Measurements from ENCODE around the gene PHOX2A.

Gene PHOX2A

GRCh38 chr11:72254299-72254993 lies 10.5 kb upstream of the PHOX2A start:
- Histone ChIP-seq H3K4me3 (ENCODE audit: low read depth, low read length) (no peak overlapping the region), H3K4me1 (ENCODE audit: control insufficient read depth, insufficient read depth, low read length) (no peaks in the 10 kb centered on the region), H3K36me3 (ENCODE audit: control insufficient read depth in 2 of 2, insufficient read depth in 1 of 2, low read length in 2 of 2) (no peaks in the 10 kb centered on the region), H3K27ac (ENCODE audit: extremely low read depth, low read depth, low read length) (no peak overlapping the region), H3K9me3 (ENCODE audit: control insufficient read depth, insufficient read depth, low read depth, low read length) (no peaks in the 10 kb centered on the region)
- POLR2A ChIA-PET: no interaction called here
- TF ChIP-seq KLF10 (tag by site-specific recombination; IDR thresholded peaks at IDR 0.05): no peak
- TF ChIP-seq SETDB1 (IDR thresholded peaks at IDR 0.05; ENCODE audit: insufficient read length, low read length): peak; percentile 16
- CTCF ChIA-PET: no interaction called here

DNA sequence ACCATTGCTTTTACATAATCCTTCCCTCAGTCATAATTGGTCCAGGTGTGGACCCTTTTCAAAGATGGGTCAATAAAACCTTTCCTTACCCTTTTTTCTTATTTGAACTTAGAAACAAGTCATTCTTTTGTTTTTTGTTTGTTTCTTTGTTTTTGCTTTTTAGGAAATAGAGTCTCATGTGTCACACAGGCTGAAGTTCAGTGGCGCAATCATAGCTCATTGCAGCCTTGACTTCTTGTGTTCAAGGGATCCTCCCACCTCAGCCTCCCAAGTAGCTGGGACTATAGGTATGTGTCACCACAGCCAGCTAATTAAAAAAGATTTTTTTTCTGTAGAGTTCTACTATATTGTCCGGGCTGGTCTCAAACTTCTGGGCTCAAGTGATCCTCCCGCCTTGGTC lies 9.4 kb upstream of the PHOX2A start:
- Histone ChIP-seq H3K4me3 (ENCODE audit: low read depth, low read length) (no peak overlapping the region), H3K9me3 (ENCODE audit: control insufficient read depth, insufficient read depth, low read depth, low read length) (no peaks in the 10 kb centered on the region), H3K4me1 (ENCODE audit: control insufficient read depth, insufficient read depth, low read length) (no peaks in the 10 kb centered on the region), H3K27ac (ENCODE audit: extremely low read depth, low read depth, low read length) (no peak overlapping the region), H3K36me3 (ENCODE audit: control insufficient read depth in 2 of 2, insufficient read depth in 1 of 2, low read length in 2 of 2) (no peaks in the 10 kb centered on the region)
- CTCF ChIA-PET: no interaction called here
- TF ChIP-seq ZNF266 (tag by site-specific recombination; IDR thresholded peaks at IDR 0.05; ENCODE audit: low read depth): no peak
- no peak for TF ChIP-seq ZNF16 (tag by site-specific recombination; IDR thresholded peaks at IDR 0.05; ENCODE audit: low read depth)
- TF ChIP-seq KLF1 (tag by site-specific recombination; IDR thresholded peaks at IDR 0.05): no peak
- TF ChIP-seq ZNF132 (tag by site-specific recombination; IDR thresholded peaks at IDR 0.05; ENCODE audit: borderline replicate concordance): no peak
- TF ChIP-seq, protein P1, sequence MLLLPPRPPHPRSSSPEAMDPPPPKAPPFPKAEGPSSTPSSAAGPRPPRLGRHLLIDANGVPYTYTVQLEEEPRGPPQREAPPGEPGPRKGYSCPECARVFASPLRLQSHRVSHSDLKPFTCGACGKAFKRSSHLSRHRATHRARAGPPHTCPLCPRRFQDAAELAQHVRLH (tag by site-specific recombination; IDR thresholded peaks at IDR 0.05): no peak
- TF ChIP-seq ZNF76 (tag by site-specific recombination; IDR thresholded peaks at IDR 0.05; ENCODE audit: borderline replicate concordance, low read depth): no peak
- TF ChIP-seq ZNF521 (tag by site-specific recombination; IDR thresholded peaks at IDR 0.05): no peak
- no peak for TF ChIP-seq ZNF138 (tag by site-specific recombination; IDR thresholded peaks at IDR 0.05; ENCODE audit: borderline replicate concordance)
- no peak for TF ChIP-seq KLF17 (tag by site-specific recombination; IDR thresholded peaks at IDR 0.05)
- TF ChIP-seq, protein P2, sequence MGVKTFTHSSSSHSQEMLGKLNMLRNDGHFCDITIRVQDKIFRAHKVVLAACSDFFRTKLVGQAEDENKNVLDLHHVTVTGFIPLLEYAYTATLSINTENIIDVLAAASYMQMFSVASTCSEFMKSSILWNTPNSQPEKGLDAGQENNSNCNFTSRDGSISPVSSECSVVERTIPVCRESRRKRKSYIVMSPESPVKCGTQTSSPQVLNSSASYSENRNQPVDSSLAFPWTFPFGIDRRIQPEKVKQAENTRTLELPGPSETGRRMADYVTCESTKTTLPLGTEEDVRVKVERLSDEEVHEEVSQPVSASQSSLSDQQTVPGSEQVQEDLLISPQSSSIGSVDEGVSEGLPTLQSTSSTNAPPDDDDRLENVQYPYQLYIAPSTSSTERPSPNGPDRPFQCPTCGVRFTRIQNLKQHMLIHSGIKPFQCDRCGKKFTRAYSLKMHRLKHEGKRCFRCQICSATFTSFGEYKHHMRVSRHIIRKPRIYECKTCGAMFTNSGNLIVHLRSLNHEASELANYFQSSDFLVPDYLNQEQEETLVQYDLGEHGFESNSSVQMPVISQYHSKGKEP (tag by site-specific recombination; IDR thresholded peaks at IDR 0.05): no peak
- TF ChIP-seq PBX3 (CRISPR knock-in tag; IDR thresholded peaks at IDR 0.05): no peak
- TF ChIP-seq ZNF391 (tag by site-specific recombination; IDR thresholded peaks at IDR 0.05; ENCODE audit: borderline replicate concordance, low read depth): no peak
- TF ChIP-seq, protein P3, sequence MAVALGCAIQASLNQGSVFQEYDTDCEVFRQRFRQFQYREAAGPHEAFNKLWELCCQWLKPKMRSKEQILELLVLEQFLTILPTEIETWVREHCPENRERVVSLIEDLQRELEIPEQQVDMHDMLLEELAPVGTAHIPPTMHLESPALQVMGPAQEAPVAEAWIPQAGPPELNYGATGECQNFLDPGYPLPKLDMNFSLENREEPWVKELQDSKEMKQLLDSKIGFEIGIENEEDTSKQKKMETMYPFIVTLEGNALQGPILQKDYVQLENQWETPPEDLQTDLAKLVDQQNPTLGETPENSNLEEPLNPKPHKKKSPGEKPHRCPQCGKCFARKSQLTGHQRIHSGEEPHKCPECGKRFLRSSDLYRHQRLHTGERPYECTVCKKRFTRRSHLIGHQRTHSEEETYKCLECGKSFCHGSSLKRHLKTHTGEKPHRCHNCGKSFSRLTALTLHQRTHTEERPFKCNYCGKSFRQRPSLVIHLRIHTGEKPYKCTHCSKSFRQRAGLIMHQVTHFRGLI (tag by site-specific recombination; IDR thresholded peaks at IDR 0.05): no peak
- TF ChIP-seq TCF7L2 (IDR thresholded peaks at IDR 0.05; ENCODE audit: borderline replicate concordance, low read depth, low read length): no peak
- no peak for TF ChIP-seq ZNF548 (tag by site-specific recombination; IDR thresholded peaks at IDR 0.05)
- no peak for TF ChIP-seq SCRT2 (tag by site-specific recombination; IDR thresholded peaks at IDR 0.05)
- no peak for TF ChIP-seq KLF10 (tag by site-specific recombination; IDR thresholded peaks at IDR 0.05)
- POLR2A ChIA-PET: no interaction called here

Data from HEK293 (cell line).